ENCODE measurements around the gene TSPAN9. TPM values are rescaled to one million over a fixed set of nuclear protein-coding genes. Genes with fewer than 3 reads are reported as not detected.

Gene TSPAN9
- total RNA-seq, 1 donor from 2014 or later = 299 TPM

- intact Hi-C loops (cut with DNase I) = no loop called here
- no peak for DNase-seq (ENCODE audit: low spot score)
Observed at GRCh38 chr12:3171195-3171591, 94.0 kb downstream of the TSPAN9 start.

- DNase-seq (ENCODE audit: low spot score) = no peak
- intact Hi-C loops (cut with DNase I) = no loop called here
Observed at GRCh38 chr12:3172124-3173007, 95.2 kb downstream of the TSPAN9 start.

- intact Hi-C loops (cut with DNase I) = no loop called here
- DNase-seq (ENCODE audit: low spot score) = no peak
Observed at GRCh38 chr12:3173008-3173553, 95.9 kb downstream of the TSPAN9 start.

- intact Hi-C loops (cut with DNase I) = no loop called here
- DNase-seq (ENCODE audit: low spot score) = no peak
Observed at GRCh38 chr12:3173912-3174311, 96.7 kb downstream of the TSPAN9 start.

GRCh38 chr12:3175238-3175637, 98.1 kb downstream of the TSPAN9 start:
- no peak for DNase-seq (ENCODE audit: low spot score)
- intact Hi-C loops (cut with DNase I) = no loop called here

- DNase-seq (ENCODE audit: low spot score) = no peak
- intact Hi-C loops (cut with DNase I) = no loop called here
Observed at GRCh38 chr12:3176754-3177153, 99.6 kb downstream of the TSPAN9 start.

- intact Hi-C loops (cut with DNase I) = no loop called here
- DNase-seq (ENCODE audit: low spot score) = no peak
Observed at GRCh38 chr12:3177778-3178425, 100.7 kb downstream of the TSPAN9 start.

- DNase-seq (ENCODE audit: low spot score) = no peak
- intact Hi-C loops (cut with DNase I) = no loop called here
Observed at GRCh38 chr12:3178671-3179313, 101.6 kb downstream of the TSPAN9 start.

GRCh38 chr12:3179731-3180130, 102.6 kb downstream of the TSPAN9 start:
- intact Hi-C loops (cut with DNase I) = no loop called here
- no peak for DNase-seq (ENCODE audit: low spot score)

GRCh38 chr12:3182426-3182825, 105.2 kb downstream of the TSPAN9 start:
- intact Hi-C loops (cut with DNase I) = no loop called here

GRCh38 chr12:3184485-3184884, 107.3 kb downstream of the TSPAN9 start:
- no peak for DNase-seq (ENCODE audit: low spot score)
- intact Hi-C loops (cut with DNase I) = no loop called here

More at GRCh38 chr12:3182426-3182825, 105.2 kb downstream of the TSPAN9 start:
- DNase-seq (ENCODE audit: low spot score) = no peak

GRCh38 chr12:3185260-3185870, 108.2 kb downstream of the TSPAN9 start:
- intact Hi-C loops (cut with DNase I) = no loop called here

GRCh38 chr12:3186546-3187215, 109.5 kb downstream of the TSPAN9 start:
- intact Hi-C loops (cut with DNase I) = no loop called here
- no peak for DNase-seq (ENCODE audit: low spot score)

More at GRCh38 chr12:3185260-3185870, 108.2 kb downstream of the TSPAN9 start:
- DNase-seq (ENCODE audit: low spot score) = peak; percentile 84

- intact Hi-C loops (cut with DNase I) = no loop called here
- DNase-seq (ENCODE audit: low spot score) = no peak
Observed at GRCh38 chr12:3187846-3188770, 110.9 kb downstream of the TSPAN9 start.

- DNase-seq (ENCODE audit: low spot score) = no peak
- intact Hi-C loops (cut with DNase I) = no loop called here
Observed at GRCh38 chr12:3189282-3189681, 112.1 kb downstream of the TSPAN9 start.

- no peak for DNase-seq (ENCODE audit: low spot score)
- intact Hi-C loops (cut with DNase I) = no loop called here
Observed at GRCh38 chr12:3190101-3190500, 112.9 kb downstream of the TSPAN9 start.

- intact Hi-C loops (cut with DNase I) = no loop called here
- DNase-seq (ENCODE audit: low spot score) = no peak
Observed at GRCh38 chr12:3191450-3191849, 114.3 kb downstream of the TSPAN9 start.

- no peak for DNase-seq (ENCODE audit: low spot score)
- intact Hi-C loops (cut with DNase I) = no loop called here
Observed at GRCh38 chr12:3192221-3192620, 115.0 kb downstream of the TSPAN9 start.
